Left renal pelvis (tissue), 4 donors: Measurements from ENCODE around the gene MED9. TPM values are rescaled to one million over a fixed set of nuclear protein-coding genes. Genes with fewer than 3 reads are reported as not detected.

Source experiments
- DNase-seq, 4 donors: peaks; one replicate each; pipeline ENCODE4 v3.0.0-alpha.2; 2013; ENCODE audit warnings: low read depth in 4 of 4, low spot score in 3 of 4
- polyA plus RNA-seq, 4 donors: library from polyadenylated mRNA; unstranded; fragments of 120-200 nt; gene quantifications; one replicate each; pipeline ENCODE4 v1.2.1, GENCODE V29; 2013; ENCODE audit not compliant: insufficient read length in 4 of 4

MED9 gene
- polyA plus RNA-seq, 4 donors: 13.0 to 23.8 (median 20.8) TPM

- DNase-seq: no peak
These were observed 24.3 kb downstream of the MED9 start for GRCh38 chr17:17500999-17501605.

GRCh38 chr17:17502741-17503565, 26.2 kb downstream of the MED9 start:
- no peak for DNase-seq

GRCh38 chr17:17503566-17504130, 26.8 kb downstream of the MED9 start:
- no peak for DNase-seq

GRCh38 chr17:17504341-17505140, 27.7 kb downstream of the MED9 start:
- DNase-seq: no peak

- DNase-seq: no peak
These were observed 28.4 kb downstream of the MED9 start for GRCh38 chr17:17505151-17505550.

GRCh38 chr17:17505610-17506171, 28.9 kb downstream of the MED9 start:
- no peak for DNase-seq

- DNase-seq: no peak
These were observed 29.5 kb downstream of the MED9 start for GRCh38 chr17:17506181-17506741.

GRCh38 chr17:17506893-17507464, 30.2 kb downstream of the MED9 start:
- no peak for DNase-seq

GRCh38 chr17:17507465-17508011, 30.7 kb downstream of the MED9 start:
- no peak for DNase-seq

GRCh38 chr17:17508019-17508535, 31.3 kb downstream of the MED9 start:
- no peak for DNase-seq

GRCh38 chr17:17508646-17509591, 32.1 kb downstream of the MED9 start:
- no peak for DNase-seq

GRCh38 chr17:17509601-17510425, 33.0 kb downstream of the MED9 start:
- DNase-seq: no peak

GRCh38 chr17:17510456-17511292, 33.9 kb downstream of the MED9 start:
- DNase-seq: no peak

- DNase-seq: no peak
These were observed 34.5 kb downstream of the MED9 start for GRCh38 chr17:17511293-17511741.

- no peak for DNase-seq
These were observed 35.4 kb downstream of the MED9 start for GRCh38 chr17:17511881-17512858.
